ENCODE results near the gene GLI3.

The GLI3 gene

GRCh38 chr7:41938371-41938770 lies 298.6 kb downstream of the GLI3 start:
- POLR2A ChIA-PET = no interaction called here

GRCh38 chr7:41933427-41933826 lies 303.6 kb downstream of the GLI3 start:
- no peak for DNase-seq (ENCODE audit: extremely low spot score)
- ChIA-PET CTCF (no interaction called here), POLR2A (no interaction called here)
- TF ChIP-seq NFRKB (IDR thresholded peaks at IDR 0.05) (no peak), ELF4 (IDR thresholded peaks at IDR 0.05) (no peak), SP1 (IDR thresholded peaks at IDR 0.05) (no peak)

More at GRCh38 chr7:41938371-41938770, 298.6 kb downstream of the GLI3 start:
- DNase-seq (ENCODE audit: extremely low spot score) = no peak
- TF ChIP-seq SP1 (IDR thresholded peaks at IDR 0.05) = no peak
- TF ChIP-seq FOXK2 (IDR thresholded peaks at IDR 0.05) = no peak
- TF ChIP-seq HDGF (IDR thresholded peaks at IDR 0.05; ENCODE audit: borderline replicate concordance) = no peak
- TF ChIP-seq PKNOX1 (IDR thresholded peaks at IDR 0.05) = no peak
- no peak for TF ChIP-seq FOXA1 (IDR thresholded peaks at IDR 0.05)
- CTCF ChIA-PET = no interaction called here

- TF ChIP-seq SUZ12 (IDR thresholded peaks at IDR 0.05) (no peak), ELF4 (IDR thresholded peaks at IDR 0.05) (no peak)
- DNase-seq (ENCODE audit: extremely low spot score) = no peak
- ChIA-PET CTCF (no interaction called here), POLR2A (no interaction called here)
These were observed 305.8 kb downstream of the GLI3 start for GRCh38 chr7:41931263-41931646.

GRCh38 chr7:41930538-41931262 lies 306.3 kb downstream of the GLI3 start:
- ChIA-PET POLR2A (no interaction called here), CTCF (interaction anchor here (0.6 to 1.3 kb wide), 2 partner anchors 10 to 848 kb away, joined by 4 read pairs; no protein-coding TSS in a partner anchor)
- TF ChIP-seq TARDBP (IDR thresholded peaks at IDR 0.05) = no peak
- no peak for TF ChIP-seq L3MBTL2 (conservative IDR thresholded peaks at IDR 0.05)
- TF ChIP-seq ELF4 (IDR thresholded peaks at IDR 0.05) = no peak
- TF ChIP-seq NFRKB (IDR thresholded peaks at IDR 0.05) = no peak
- DNase-seq (ENCODE audit: extremely low spot score) = no peak

GRCh38 chr7:41928781-41929180 lies 308.2 kb downstream of the GLI3 start:
- TF ChIP-seq SP1 (IDR thresholded peaks at IDR 0.05) = no peak
- no peak for TF ChIP-seq L3MBTL2 (conservative IDR thresholded peaks at IDR 0.05)
- no peak for TF ChIP-seq SUZ12 (IDR thresholded peaks at IDR 0.05)
- no peak for TF ChIP-seq TARDBP (IDR thresholded peaks at IDR 0.05)
- TF ChIP-seq BHLHE40 (IDR thresholded peaks at IDR 0.05; ENCODE audit: borderline replicate concordance) = no peak
- no peak for TF ChIP-seq ELF4 (IDR thresholded peaks at IDR 0.05)
- TF ChIP-seq HDGF (IDR thresholded peaks at IDR 0.05; ENCODE audit: borderline replicate concordance) = no peak
- no peak for TF ChIP-seq ZNF384 (IDR thresholded peaks at IDR 0.05)
- TF ChIP-seq FOXM1 (IDR thresholded peaks at IDR 0.05; ENCODE audit: borderline replicate concordance) = no peak
- no peak for TF ChIP-seq ARNT (IDR thresholded peaks at IDR 0.05)
- no peak for TF ChIP-seq FOXK2 (IDR thresholded peaks at IDR 0.05)
- no peak for TF ChIP-seq NFRKB (IDR thresholded peaks at IDR 0.05)
- no peak for TF ChIP-seq PKNOX1 (IDR thresholded peaks at IDR 0.05)
- no peak for TF ChIP-seq CTBP1 (IDR thresholded peaks at IDR 0.05; ENCODE audit: borderline replicate concordance)
- no peak for TF ChIP-seq LEF1 (IDR thresholded peaks at IDR 0.05; ENCODE audit: borderline replicate concordance)
- TF ChIP-seq FOXA1 (IDR thresholded peaks at IDR 0.05) = no peak
- no peak for DNase-seq (ENCODE audit: extremely low spot score)
- POLR2A ChIA-PET = no interaction called here
- CTCF ChIA-PET = no interaction called here

GRCh38 chr7:41928166-41928565 lies 308.8 kb downstream of the GLI3 start:
- TF ChIP-seq NFRKB (IDR thresholded peaks at IDR 0.05) (no peak), HDGF (IDR thresholded peaks at IDR 0.05; ENCODE audit: borderline replicate concordance) (no peak), FOXK2 (IDR thresholded peaks at IDR 0.05) (no peak), SP1 (IDR thresholded peaks at IDR 0.05) (no peak), ELF4 (IDR thresholded peaks at IDR 0.05) (no peak), SUZ12 (IDR thresholded peaks at IDR 0.05) (no peak), L3MBTL2 (conservative IDR thresholded peaks at IDR 0.05) (no peak), CTBP1 (IDR thresholded peaks at IDR 0.05; ENCODE audit: borderline replicate concordance) (no peak), LEF1 (IDR thresholded peaks at IDR 0.05; ENCODE audit: borderline replicate concordance) (no peak), BHLHE40 (IDR thresholded peaks at IDR 0.05; ENCODE audit: borderline replicate concordance) (no peak), ARNT (IDR thresholded peaks at IDR 0.05) (no peak), FOXA1 (IDR thresholded peaks at IDR 0.05) (no peak), ZNF384 (IDR thresholded peaks at IDR 0.05) (no peak), PKNOX1 (IDR thresholded peaks at IDR 0.05) (no peak)
- no peak for DNase-seq (ENCODE audit: extremely low spot score)
- ChIA-PET POLR2A (no interaction called here), CTCF (interaction anchor here (1.1 kb wide), 1 partner anchor 12 kb away, joined by 3 read pairs; no protein-coding TSS in a partner anchor)

- DNase-seq (ENCODE audit: extremely low spot score) = no peak
- TF ChIP-seq LEF1 (IDR thresholded peaks at IDR 0.05; ENCODE audit: borderline replicate concordance) (no peak), PKNOX1 (IDR thresholded peaks at IDR 0.05) (no peak), NFRKB (IDR thresholded peaks at IDR 0.05) (no peak), CTBP1 (IDR thresholded peaks at IDR 0.05; ENCODE audit: borderline replicate concordance) (no peak), FOXA1 (IDR thresholded peaks at IDR 0.05) (no peak), SP1 (IDR thresholded peaks at IDR 0.05) (no peak), ELF4 (IDR thresholded peaks at IDR 0.05) (no peak), L3MBTL2 (conservative IDR thresholded peaks at IDR 0.05) (no peak), SUZ12 (IDR thresholded peaks at IDR 0.05) (no peak)
- ChIA-PET CTCF (interaction anchor here (1.1 kb wide), 1 partner anchor 13 kb away, joined by 3 read pairs; no protein-coding TSS in a partner anchor), POLR2A (no interaction called here)
These were observed 309.6 kb downstream of the GLI3 start for GRCh38 chr7:41927380-41927779.
